VCaP (cell line): ENCODE measurements around the gene FSIP1.
A peak's percentile ranks its signal among the peaks of the same experiment; 100 is the strongest.

Experiments
- H3K27ac ChIP-seq: fragments of 450-650 bp; 2 replicates; pipeline ENCODE4 v1.5.1; 2017
- CTCF ChIP-seq: fragments of 450-650 bp; conservative IDR thresholded peaks from 2 replicates; pipeline ENCODE4 v1.5.1; 2017; ENCODE audit warnings: mild to moderate bottlenecking, moderate library complexity

FSIP1 gene

GRCh38 chr15:39785841-39786240 is 3.2 kb upstream of the FSIP1 start:
- no peak for TF ChIP-seq CTCF
- peak overlapping the region; percentile 87 for H3K27ac ChIP-seq

- TF ChIP-seq CTCF = no peak; the same call in 1 of the 2 replicates
- peak overlapping the region; percentile 87 for H3K27ac ChIP-seq
Observed at GRCh38 chr15:39785139-39785538, 2.5 kb upstream of the FSIP1 start.

- H3K27ac ChIP-seq = peak overlapping the region; percentile 87
- TF ChIP-seq CTCF = no peak
Observed at GRCh38 chr15:39784638-39785037, 2.0 kb upstream of the FSIP1 start.

- TF ChIP-seq CTCF = no peak
- H3K27ac ChIP-seq = peak overlapping the region; percentile 87
Observed at GRCh38 chr15:39784125-39784524, 1.5 kb upstream of the FSIP1 start.

- TF ChIP-seq CTCF = no peak
- H3K27ac ChIP-seq = peak overlapping the region; percentile 87
Observed at GRCh38 chr15:39783244-39783820, 691 bp upstream of the FSIP1 start.

- H3K27ac ChIP-seq = peak overlapping the region; percentile 87
- TF ChIP-seq CTCF = no peak
Observed at GRCh38 chr15:39781967-39782302, 706 bp downstream of the FSIP1 start.

- TF ChIP-seq CTCF = no peak
- H3K27ac ChIP-seq = peak overlapping the region; percentile 87
Observed at GRCh38 chr15:39781147-39781966, 1.3 kb downstream of the FSIP1 start.
